Measurements from ENCODE around the gene RAD51B. TPM values are rescaled to one million over a fixed set of nuclear protein-coding genes. Genes with fewer than 3 reads are reported as not detected.
"Not testable (repeated sequence)": the region's sequence is repeated elsewhere in the genome, so short reads cannot be mapped to it uniquely, and the experiment has no call there.

Gene RAD51B
- total RNA-seq, 1 experiment from 2014 or later: 23.3 TPM

DNA sequence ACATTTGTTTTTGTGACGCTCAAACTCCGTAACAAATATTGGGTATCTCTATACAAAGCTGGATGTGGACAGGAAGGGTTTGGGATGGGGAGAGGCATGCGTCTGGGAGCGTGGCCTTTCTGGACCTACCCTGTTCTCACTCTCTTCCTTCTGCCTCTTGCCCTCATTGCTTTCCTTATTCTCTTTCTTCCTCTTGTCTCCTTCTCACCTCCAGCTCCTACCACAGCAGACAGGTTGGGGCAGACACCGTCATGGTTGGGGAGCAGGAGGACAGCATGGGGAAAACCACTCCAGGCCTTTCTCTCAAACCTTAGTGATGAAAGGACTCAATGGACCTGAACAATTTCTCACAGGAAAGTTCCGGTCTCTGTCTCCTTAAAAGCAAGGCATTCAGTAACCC lies 465.3 kb downstream of the RAD51B start:
- no peaks in the 10 kb centered on the region for H3K27me3 ChIP-seq (replicated peaks; ENCODE audit: insufficient read depth, low read depth, low read length, poor library complexity)
- no peaks in the 10 kb centered on the region for H3K4me1 ChIP-seq (ENCODE audit: insufficient read depth, low read length, poor library complexity, severe bottlenecking)
- no peak overlapping the region for H3K4me3 ChIP-seq (ENCODE audit: low read depth, low read length, poor library complexity, severe bottlenecking)
- H3K36me3 ChIP-seq (ENCODE audit: insufficient read depth, low read length, poor library complexity, severe bottlenecking): no peaks in the 10 kb centered on the region
- TF ChIP-seq, protein P1, sequence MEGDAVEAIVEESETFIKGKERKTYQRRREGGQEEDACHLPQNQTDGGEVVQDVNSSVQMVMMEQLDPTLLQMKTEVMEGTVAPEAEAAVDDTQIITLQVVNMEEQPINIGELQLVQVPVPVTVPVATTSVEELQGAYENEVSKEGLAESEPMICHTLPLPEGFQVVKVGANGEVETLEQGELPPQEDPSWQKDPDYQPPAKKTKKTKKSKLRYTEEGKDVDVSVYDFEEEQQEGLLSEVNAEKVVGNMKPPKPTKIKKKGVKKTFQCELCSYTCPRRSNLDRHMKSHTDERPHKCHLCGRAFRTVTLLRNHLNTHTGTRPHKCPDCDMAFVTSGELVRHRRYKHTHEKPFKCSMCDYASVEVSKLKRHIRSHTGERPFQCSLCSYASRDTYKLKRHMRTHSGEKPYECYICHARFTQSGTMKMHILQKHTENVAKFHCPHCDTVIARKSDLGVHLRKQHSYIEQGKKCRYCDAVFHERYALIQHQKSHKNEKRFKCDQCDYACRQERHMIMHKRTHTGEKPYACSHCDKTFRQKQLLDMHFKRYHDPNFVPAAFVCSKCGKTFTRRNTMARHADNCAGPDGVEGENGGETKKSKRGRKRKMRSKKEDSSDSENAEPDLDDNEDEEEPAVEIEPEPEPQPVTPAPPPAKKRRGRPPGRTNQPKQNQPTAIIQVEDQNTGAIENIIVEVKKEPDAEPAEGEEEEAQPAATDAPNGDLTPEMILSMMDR (conservative IDR thresholded peaks at IDR 0.05; ENCODE audit: low read depth, low read length): no peak
- no peak for TF ChIP-seq EZH2 (IDR thresholded peaks at IDR 0.05; ENCODE audit: borderline replicate concordance, low read depth, low read length, poor library complexity, severe bottlenecking)
- POLR2A ChIA-PET (ENCODE audit: low non-redundant PET): no interaction called here
- H3K9me3 ChIP-seq (ENCODE audit: low read depth, low read length, poor library complexity, severe bottlenecking): no peaks in the 10 kb centered on the region
- BruUV-seq (replicated peaks): no TSS peak
- no peak overlapping the region for H3K27ac ChIP-seq (ENCODE audit: low read depth, low read length, poor library complexity, severe bottlenecking)
- DNase-seq (ENCODE audit: low spot score): no peak
- intact Hi-C loops (cut with micrococcal nuclease; ENCODE audit: unreplicated experiment): no loop called here
- CTCF ChIA-PET: no interaction called here

DNA sequence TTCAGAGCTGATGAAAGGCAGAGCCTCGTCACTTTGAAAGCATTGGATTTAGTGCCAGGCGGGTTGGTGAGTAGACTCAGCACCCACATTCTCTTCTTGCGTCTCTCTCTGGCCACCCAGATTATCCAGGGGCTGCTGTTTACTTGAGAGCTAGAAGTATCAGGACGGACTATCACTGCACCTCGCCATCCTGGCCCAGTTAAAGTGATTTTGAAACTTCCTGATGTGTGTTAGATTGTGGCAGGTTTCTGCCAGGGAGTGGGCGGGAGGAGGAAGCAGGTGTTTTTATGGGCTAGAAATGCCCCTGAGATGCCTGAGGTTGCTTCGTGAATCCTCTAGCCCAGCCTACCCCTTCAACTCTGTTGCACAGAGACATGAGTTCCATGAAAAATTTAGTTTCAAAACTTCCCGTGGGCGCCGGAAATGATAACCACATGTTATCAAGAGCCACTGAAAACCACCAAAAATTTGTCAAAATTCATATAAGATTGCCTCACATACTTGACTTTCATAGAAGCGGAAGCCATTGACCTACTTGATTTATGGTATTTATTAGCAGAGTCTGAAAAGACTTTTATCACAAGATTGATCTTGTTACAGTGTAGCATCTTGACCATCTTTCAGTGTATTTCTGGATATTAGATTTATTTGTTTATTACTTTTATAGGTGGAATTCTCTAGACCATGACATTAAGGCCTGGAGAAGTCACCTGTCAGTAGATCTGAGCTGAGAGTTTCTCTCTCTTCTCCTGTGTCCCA lies 466.0 kb downstream of the RAD51B start:
- DNase-seq (ENCODE audit: low spot score): no peak
- POLR2A ChIA-PET (ENCODE audit: low non-redundant PET): no interaction called here
- H3K4me1 ChIP-seq (ENCODE audit: insufficient read depth, low read length, poor library complexity, severe bottlenecking): no peaks in the 10 kb centered on the region
- no peak for TF ChIP-seq EZH2 (IDR thresholded peaks at IDR 0.05; ENCODE audit: borderline replicate concordance, low read depth, low read length, poor library complexity, severe bottlenecking)
- intact Hi-C loops (cut with micrococcal nuclease; ENCODE audit: unreplicated experiment): no loop called here
- no peaks in the 10 kb centered on the region for H3K9me3 ChIP-seq (ENCODE audit: low read depth, low read length, poor library complexity, severe bottlenecking)
- H3K36me3 ChIP-seq (ENCODE audit: insufficient read depth, low read length, poor library complexity, severe bottlenecking): no peaks in the 10 kb centered on the region
- no peaks in the 10 kb centered on the region for H3K27me3 ChIP-seq (replicated peaks; ENCODE audit: insufficient read depth, low read depth, low read length, poor library complexity)
- CTCF ChIA-PET: no interaction called here
- BruUV-seq (replicated peaks): no TSS peak
- no peak overlapping the region for H3K4me3 ChIP-seq (ENCODE audit: low read depth, low read length, poor library complexity, severe bottlenecking)
- H3K27ac ChIP-seq (ENCODE audit: low read depth, low read length, poor library complexity, severe bottlenecking): no peak overlapping the region

DNA sequence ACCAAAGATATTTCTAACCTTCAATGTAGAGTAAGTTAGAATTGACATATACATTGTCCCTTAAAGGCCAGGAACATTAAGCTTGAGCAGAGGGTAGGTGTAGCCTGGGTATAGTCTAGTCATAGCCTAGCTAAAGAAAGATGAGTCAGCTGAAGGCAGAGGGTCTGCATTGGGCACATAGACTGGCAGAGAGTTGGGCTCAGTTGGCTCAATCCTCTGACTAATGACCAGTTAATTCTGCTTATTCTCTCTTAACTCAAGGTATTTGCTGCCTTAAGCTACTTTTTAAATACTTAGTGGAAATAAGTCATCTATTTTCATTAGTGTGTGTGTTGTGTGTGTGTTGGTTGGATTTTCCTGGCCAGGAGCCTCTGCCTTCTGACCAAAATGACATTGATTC lies 467.1 kb downstream of the RAD51B start:
- Histone ChIP-seq H3K36me3 (ENCODE audit: insufficient read depth, low read length, poor library complexity, severe bottlenecking) (no peaks in the 10 kb centered on the region), H3K4me3 (ENCODE audit: low read depth, low read length, poor library complexity, severe bottlenecking) (no peak overlapping the region), H3K27ac (ENCODE audit: low read depth, low read length, poor library complexity, severe bottlenecking) (no peak overlapping the region), H3K27me3 (replicated peaks; ENCODE audit: insufficient read depth, low read depth, low read length, poor library complexity) (no peaks in the 10 kb centered on the region), H3K4me1 (ENCODE audit: insufficient read depth, low read length, poor library complexity, severe bottlenecking) (no peaks in the 10 kb centered on the region), H3K9me3 (ENCODE audit: low read depth, low read length, poor library complexity, severe bottlenecking) (no peaks in the 10 kb centered on the region)
- CTCF ChIA-PET: no interaction called here
- TF ChIP-seq, protein P1 (conservative IDR thresholded peaks at IDR 0.05; ENCODE audit: low read depth, low read length): no peak
- TF ChIP-seq EZH2 (IDR thresholded peaks at IDR 0.05; ENCODE audit: borderline replicate concordance, low read depth, low read length, poor library complexity, severe bottlenecking): no peak
- POLR2A ChIA-PET (ENCODE audit: low non-redundant PET): interaction anchor here (0.6 kb wide), 1 partner anchor 1070 kb away, joined by 12 read pairs; no protein-coding TSS in a partner anchor
- no peak for DNase-seq (ENCODE audit: low spot score)
- BruUV-seq (replicated peaks): no TSS peak
- intact Hi-C loops (cut with micrococcal nuclease; ENCODE audit: unreplicated experiment): no loop called here

DNA sequence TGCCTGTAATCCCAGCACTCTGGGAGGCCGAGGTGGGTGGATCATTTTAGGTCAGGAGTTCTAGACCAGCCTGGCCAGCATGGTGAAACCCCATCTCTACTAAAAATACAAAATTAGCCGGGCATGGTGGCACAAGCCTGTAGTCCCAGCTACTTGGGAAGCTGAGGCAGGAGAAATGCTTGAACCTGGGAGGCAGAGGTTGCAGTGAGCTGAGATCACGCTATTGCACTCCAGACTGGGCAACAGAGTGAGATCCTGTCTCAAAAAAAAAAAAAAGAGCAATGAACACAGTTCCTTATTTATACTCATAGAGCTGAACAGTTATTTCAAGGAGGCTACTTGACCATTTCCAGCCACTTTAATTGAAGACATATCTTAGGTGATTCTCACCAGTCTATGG lies 469.9 kb downstream of the RAD51B start:
- DNase-seq (ENCODE audit: low spot score); H3K9me3 ChIP-seq (ENCODE audit: low read depth, low read length, poor library complexity, severe bottlenecking); intact Hi-C loops (cut with micrococcal nuclease; ENCODE audit: unreplicated experiment); H3K27me3 ChIP-seq (replicated peaks; ENCODE audit: insufficient read depth, low read depth, low read length, poor library complexity); POLR2A ChIA-PET (ENCODE audit: low non-redundant PET); H3K36me3 ChIP-seq (ENCODE audit: insufficient read depth, low read length, poor library complexity, severe bottlenecking); H3K4me3 ChIP-seq (ENCODE audit: low read depth, low read length, poor library complexity, severe bottlenecking); BruUV-seq (replicated peaks); H3K27ac ChIP-seq (ENCODE audit: low read depth, low read length, poor library complexity, severe bottlenecking): not testable (repeated sequence)
- CTCF ChIA-PET: interaction anchor here (0.6 kb wide), 1 partner anchor 500 kb away, joined by 3 read pairs; no protein-coding TSS in a partner anchor
- H3K4me1 ChIP-seq (ENCODE audit: insufficient read depth, low read length, poor library complexity, severe bottlenecking): peaks cover 13% of the 10 kb centered on the region

Measured in A673 (cell line).